Measurements from ENCODE around the gene OR9Q1.

DNA sequence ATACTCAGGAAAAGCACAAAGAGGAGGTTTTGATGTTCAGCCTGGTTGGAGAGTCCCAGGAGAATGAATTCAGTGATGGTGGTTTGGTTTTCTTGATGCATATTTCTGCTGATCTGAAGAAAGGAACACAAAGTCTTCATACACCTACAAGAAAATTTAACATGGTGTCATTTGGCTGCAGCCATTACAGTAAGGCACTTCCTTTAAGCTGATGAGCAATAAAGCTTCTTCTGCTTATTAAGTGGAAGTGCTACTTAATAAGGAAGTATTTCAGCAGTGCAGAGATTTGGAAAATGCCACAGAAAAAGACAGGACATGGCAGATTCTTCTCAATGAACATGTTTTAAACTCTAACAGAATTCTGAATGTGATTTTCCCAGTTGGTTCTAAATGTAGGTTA lies 180.4 kb downstream of the OR9Q1 start, which contains the start of gene OR1S2:
- no peak for TF ChIP-seq CTCF (IDR thresholded peaks at IDR 0.05; ENCODE audit: low read depth, low read length)
- TF ChIP-seq POLR2A (IDR thresholded peaks at IDR 0.05; ENCODE audit: extremely low read depth, insufficient read length): no peak
- no peak for TF ChIP-seq MAX (IDR thresholded peaks at IDR 0.05; ENCODE audit: low read depth, low read length)

Measured in NB4 (cell line).